Effector CD4-positive, alpha-beta T cell (primary cell): ENCODE measurements around the gene CNNM4.
A peak's percentile ranks its signal among the peaks of the same experiment; 100 is the strongest.

Experiments used
- DNase-seq: peaks from one replicate; pipeline ENCODE4 v3.0.0-alpha.2; 2020

The CNNM4 gene

GRCh38 chr2:96837575-96837974 lies 76.9 kb downstream of the CNNM4 start:
- no peak for DNase-seq

- no peak for DNase-seq
Measured at GRCh38 chr2:96838345-96839292, 77.9 kb downstream of the CNNM4 start.

GRCh38 chr2:96839293-96839874 lies 78.7 kb downstream of the CNNM4 start:
- peak; percentile 65 for DNase-seq

GRCh38 chr2:96839875-96840850 lies 79.5 kb downstream of the CNNM4 start:
- DNase-seq = no peak

GRCh38 chr2:96841701-96842495 lies 81.2 kb downstream of the CNNM4 start:
- DNase-seq = no peak

GRCh38 chr2:96842600-96842999 lies 81.9 kb downstream of the CNNM4 start:
- DNase-seq = no peak

GRCh38 chr2:96843538-96844268 lies 83.0 kb downstream of the CNNM4 start, which contains the start of gene ANKRD23:
ANKRD23 (minus strand) TSS chr2:96844021; CDS start chr2:96843992, 29 bp downstream.
- DNase-seq = no peak

- no peak for DNase-seq
Measured at GRCh38 chr2:96844405-96844808, 83.7 kb downstream of the CNNM4 start.

GRCh38 chr2:96846825-96847224 lies 86.1 kb downstream of the CNNM4 start:
- DNase-seq = no peak

GRCh38 chr2:96847586-96847985 lies 86.9 kb downstream of the CNNM4 start:
- no peak for DNase-seq

- DNase-seq = no peak
Measured at GRCh38 chr2:96848264-96848663, 87.6 kb downstream of the CNNM4 start.

GRCh38 chr2:96852667-96853066 lies 92.0 kb downstream of the CNNM4 start:
- no peak for DNase-seq

- no peak for DNase-seq
Measured at GRCh38 chr2:96853321-96853720, 92.6 kb downstream of the CNNM4 start.

- DNase-seq = peak; percentile 40
Measured at GRCh38 chr2:96856776-96857666, 96.3 kb downstream of the CNNM4 start.

- peak; percentile 97 for DNase-seq
Measured at GRCh38 chr2:96857667-96858372, 97.1 kb downstream of the CNNM4 start, which contains the start of gene ANKRD39. ANKRD39 (minus strand) TSS chr2:96858016; CDS start chr2:96857987, 29 bp downstream.

- no peak for DNase-seq
Measured at GRCh38 chr2:96859099-96859649, 98.5 kb downstream of the CNNM4 start.

- DNase-seq = no peak
Measured at GRCh38 chr2:96859681-96860064, 99.0 kb downstream of the CNNM4 start.

- no peak for DNase-seq
Measured at GRCh38 chr2:96860065-96861029, 99.6 kb downstream of the CNNM4 start.
